K562 (cell line): ENCODE results near the gene CCNJL. TPM values are rescaled to one million over a fixed set of nuclear protein-coding genes. Genes with fewer than 3 reads are reported as not detected.

Experiments
- EP300 ChIP-seq: IDR thresholded peaks from 2 replicates; pipeline ENCODE4 v1.6.1; 2012; ENCODE audit warnings: low read length, improper control_type of control experiment
- PBX2 ChIP-seq, 2 experiments: IDR thresholded peaks in 1 of 2; conservative IDR thresholded peaks in 1 of 2; 2 replicates each; pipeline ENCODE4 v1.6.1; 2016; ENCODE audit warnings: low read depth in 2 of 2, mild to moderate bottlenecking in 1 of 2, missing compliant biosample characterization in 1 of 2, missing genetic modification characterization in 1 of 2, moderate library complexity in 1 of 2
- STAT6 ChIP-seq: sonication (generic); formaldehyde crosslinking; IDR thresholded peaks from 2 replicates; pipeline ENCODE4 v1.8.1; 2023; ENCODE audit warnings: mild to moderate bottlenecking, missing genetic modification reagents
- TEAD2 ChIP-seq: fragments of 450-650 bp; IDR thresholded peaks from 2 replicates; pipeline ENCODE4 v1.6.1; 2016; ENCODE audit warnings: missing genetic modification characterization, control low read depth, missing compliant biosample characterization
- ZNF445 ChIP-seq: fragments of 250-450 bp; sonication (Bioruptor Pico); IDR thresholded peaks from 2 replicates; pipeline ENCODE4 v1.4.0; 2020; ENCODE audit warnings: low read depth, mild to moderate bottlenecking, moderate library complexity
- polyA plus RNA-seq, 8 experiments: library from polyadenylated mRNA; depleted of rRNA in 4 of 8; stranded (reverse) in 5 of 8; unstranded in 3 of 8; fragments of >200 nt; fragmentation: Nextera tagmentation in 2 of 8; fragmentation: Illumina TruSeq in 1 of 8; extraction: Ambion mirVana in 2 of 8; extraction: Trizol in 1 of 8; gene quantifications; 2 replicates each; pipeline versions ENCODE4 v1.2.1 to v1.2.3, GENCODE V29; 2011 to 2014; ENCODE audit warnings: inconsistent platforms in 1 of 8, missing spikeins in 1 of 8
- total RNA-seq, 7 experiments: library from RNA; depleted of rRNA in 6 of 7; stranded (reverse); fragments of >200 nt in 6 of 7; fragmentation: Illumina TruSeq in 2 of 7; extraction: Trizol in 2 of 7; gene quantifications; 2 replicates each; pipeline versions ENCODE4 v1.2.1 to v1.2.3, GENCODE V29; 2011 to 2021; ENCODE audit warnings: low replicate concordance in 1 of 7

Gene CCNJL
- total and polyA plus RNA-seq, 9 of the 15 experiments (the other 6 are each of a cell fraction or from before 2014, with no cell fraction given), result 0.04 TPM; not detected in 8

- TF ChIP-seq STAT6 (CRISPR knock-in tag), result no peak
- no peak for TF ChIP-seq ZNF445 (CRISPR knock-in tag)
- no peak for TF ChIP-seq EP300
- no peak for TF ChIP-seq TEAD2 (tag)
- no peak for TF ChIP-seq PBX2 (CRISPR knock-in tag; IDR thresholded peaks at IDR 0.05; ENCODE audit: low read depth)
- TF ChIP-seq PBX2 (tag; conservative IDR thresholded peaks at IDR 0.05; ENCODE audit: low read depth), result no peak
Observed at GRCh38 chr5:160254706-160255105, 57.7 kb downstream of the CCNJL start (continued).
